CD4-positive, alpha-beta T cell treated with Interleukin-4 for 4 hours (primary cell): ENCODE results near the gene EFTUD2.

Source experiments
- DNase-seq: peaks from one replicate; pipeline ENCODE4 v3.0.0-alpha.2; 2020

Gene EFTUD2

DNA sequence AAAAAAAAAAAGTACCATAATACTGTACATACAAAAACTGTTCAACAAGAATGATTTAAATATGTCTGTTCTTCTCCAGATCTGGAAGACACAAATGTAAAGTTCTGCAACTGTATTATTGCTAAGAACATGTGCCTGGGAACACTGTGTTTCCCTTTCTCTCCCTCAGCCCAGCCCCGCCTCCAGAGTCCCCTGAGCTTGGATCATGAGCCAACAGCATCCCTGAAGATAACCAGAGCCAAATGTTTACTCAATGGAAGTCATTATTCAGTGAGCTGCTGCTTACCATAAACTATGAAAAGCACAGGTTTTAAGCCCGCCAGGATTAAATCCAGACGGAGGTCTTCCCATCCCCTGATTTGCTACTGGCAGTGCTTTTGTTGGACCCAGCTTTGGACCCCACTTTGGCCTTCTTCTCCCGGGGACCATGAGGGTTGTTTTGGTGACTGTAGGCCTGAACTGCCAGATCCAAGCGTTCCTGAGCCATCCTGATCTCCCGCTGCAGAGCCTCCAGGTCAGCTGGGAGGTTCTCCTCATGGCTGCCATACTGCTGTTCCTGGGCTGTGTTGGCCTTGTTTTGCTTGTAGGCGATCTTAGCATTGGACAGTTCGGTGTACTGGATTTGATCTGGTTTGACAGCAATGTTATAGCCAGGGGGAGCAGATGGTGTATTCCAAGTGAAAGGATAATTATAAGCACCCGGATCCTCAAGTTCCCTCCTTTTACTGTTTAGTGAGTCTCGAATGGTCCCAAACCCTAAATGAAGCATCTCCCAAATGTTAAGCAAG, 94.7 kb downstream of the EFTUD2 start:
- no peak for DNase-seq

DNA sequence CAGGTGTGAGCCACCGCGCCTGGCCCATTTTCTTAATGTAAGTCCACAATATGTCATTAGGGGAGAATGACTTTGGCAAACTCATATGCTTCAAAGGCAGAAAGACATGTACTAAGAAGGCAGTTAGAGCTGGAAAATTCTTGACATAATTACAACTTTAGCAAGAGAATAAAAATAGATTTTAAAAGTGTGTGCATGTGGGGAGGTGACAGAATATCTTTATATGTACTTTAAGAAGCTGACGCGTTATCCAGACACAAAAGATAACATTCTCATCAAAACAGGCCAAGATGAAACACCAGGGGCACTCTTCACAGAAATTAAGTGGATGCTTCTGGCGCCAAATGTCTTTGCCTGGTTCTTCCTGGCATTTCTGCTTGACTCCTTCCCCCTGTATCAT, 97.4 kb downstream of the EFTUD2 start:
- no peak for DNase-seq
